Fibroblast of villous mesenchyme (primary cell): ENCODE data around the gene LRRTM4. TPM values are rescaled to one million over a fixed set of nuclear protein-coding genes. Genes with fewer than 3 reads are reported as not detected.

Experiments used
- DNase-seq: peaks from one replicate; pipeline ENCODE4 v3.0.0-alpha.2; 2010; ENCODE audit warnings: low read depth
- H3K4me3 ChIP-seq: 2 replicates; pipeline ENCODE4 v1.5.1; 2011; ENCODE audit warnings: low read depth, mild to moderate bottlenecking, low read length
- total RNA-seq: library from RNA; depleted of rRNA; stranded (reverse); fragments of >200 nt; gene quantifications from 2 replicates; pipeline ENCODE4 v1.2.3, GENCODE V29; 2012
- TF ChIP-seq, protein P1 (sequence below): IDR thresholded peaks from 2 replicates; pipeline ENCODE4 v1.5.1; 2012; ENCODE audit warnings: low read depth, mild to moderate bottlenecking, low read length; ENCODE audit not compliant: insufficient read depth

The LRRTM4 gene
- total RNA-seq, 1 donor, result not detected

DNA sequence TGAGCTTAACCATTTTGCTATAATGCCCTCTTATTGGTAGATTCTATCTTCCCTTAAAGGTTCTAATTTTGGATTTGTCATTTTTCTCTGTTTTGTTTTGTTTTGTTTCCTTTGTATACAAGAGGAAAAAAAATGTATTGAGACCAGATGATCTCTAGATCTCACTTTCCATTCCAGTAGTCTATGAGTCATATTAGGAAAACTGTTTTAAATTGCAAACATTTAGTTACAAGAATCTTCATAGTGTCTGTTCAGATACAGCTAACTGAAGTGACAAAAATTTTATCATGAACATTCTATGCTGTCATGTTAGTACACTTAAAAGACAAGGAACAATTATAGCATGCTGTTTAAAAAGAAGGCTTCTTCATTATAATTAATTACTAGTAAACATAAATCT lies 322.8 kb downstream of the LRRTM4 start:
- TF ChIP-seq, protein P1, sequence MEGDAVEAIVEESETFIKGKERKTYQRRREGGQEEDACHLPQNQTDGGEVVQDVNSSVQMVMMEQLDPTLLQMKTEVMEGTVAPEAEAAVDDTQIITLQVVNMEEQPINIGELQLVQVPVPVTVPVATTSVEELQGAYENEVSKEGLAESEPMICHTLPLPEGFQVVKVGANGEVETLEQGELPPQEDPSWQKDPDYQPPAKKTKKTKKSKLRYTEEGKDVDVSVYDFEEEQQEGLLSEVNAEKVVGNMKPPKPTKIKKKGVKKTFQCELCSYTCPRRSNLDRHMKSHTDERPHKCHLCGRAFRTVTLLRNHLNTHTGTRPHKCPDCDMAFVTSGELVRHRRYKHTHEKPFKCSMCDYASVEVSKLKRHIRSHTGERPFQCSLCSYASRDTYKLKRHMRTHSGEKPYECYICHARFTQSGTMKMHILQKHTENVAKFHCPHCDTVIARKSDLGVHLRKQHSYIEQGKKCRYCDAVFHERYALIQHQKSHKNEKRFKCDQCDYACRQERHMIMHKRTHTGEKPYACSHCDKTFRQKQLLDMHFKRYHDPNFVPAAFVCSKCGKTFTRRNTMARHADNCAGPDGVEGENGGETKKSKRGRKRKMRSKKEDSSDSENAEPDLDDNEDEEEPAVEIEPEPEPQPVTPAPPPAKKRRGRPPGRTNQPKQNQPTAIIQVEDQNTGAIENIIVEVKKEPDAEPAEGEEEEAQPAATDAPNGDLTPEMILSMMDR, result no peak
- no peak overlapping the region for H3K4me3 ChIP-seq
- DNase-seq, result no peak

DNA sequence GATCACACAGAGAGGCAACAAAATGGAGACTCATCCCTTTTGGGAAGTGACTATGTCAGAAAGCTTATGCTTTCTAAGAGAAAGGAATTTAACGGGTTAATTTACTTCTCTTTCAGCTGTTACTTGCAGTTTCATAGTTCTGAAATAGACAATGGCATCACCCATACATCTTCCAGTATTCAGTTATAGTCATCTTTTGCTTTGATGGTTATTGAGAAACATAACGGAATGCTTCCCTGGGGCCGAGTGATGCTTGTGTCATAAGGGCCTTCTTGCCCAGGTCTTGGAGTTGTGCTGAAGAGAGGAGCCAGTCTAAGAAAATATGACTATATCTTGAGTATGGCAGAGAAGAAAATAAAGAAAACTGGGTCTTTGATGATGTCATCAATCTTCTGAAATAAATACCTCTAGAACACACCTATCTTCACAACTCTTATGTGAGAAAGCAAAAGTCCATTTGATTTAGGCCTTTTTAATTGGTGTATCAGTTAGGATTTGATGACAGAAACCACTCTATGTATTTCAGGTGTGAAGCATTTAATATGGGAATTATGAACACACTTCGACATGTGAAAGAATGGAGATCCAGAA lies 328.2 kb downstream of the LRRTM4 start:
- H3K4me3 ChIP-seq, result no peak overlapping the region
- DNase-seq, result no peak
- TF ChIP-seq, protein P1, result no peak

DNA sequence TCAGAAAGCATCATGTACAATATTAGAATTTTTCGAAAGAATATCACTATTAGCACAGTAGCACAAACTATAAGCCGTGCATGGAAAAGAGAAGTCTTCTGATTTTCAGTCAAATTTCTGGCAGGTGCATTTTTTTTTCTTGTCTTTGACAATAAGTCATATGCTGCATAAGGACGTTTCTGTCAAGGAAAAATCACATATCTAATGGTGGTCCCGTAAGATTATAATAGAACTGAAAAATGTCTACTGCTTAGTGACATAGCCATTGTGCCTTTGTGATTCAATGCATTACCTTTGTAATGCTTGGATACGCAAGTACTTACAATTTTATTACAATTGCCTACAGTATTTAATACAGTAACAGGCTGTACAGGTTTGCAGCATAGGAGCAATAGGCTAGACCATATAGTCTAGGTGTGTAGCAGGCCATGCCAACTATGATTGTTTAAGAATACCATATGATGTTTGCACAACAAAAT lies 329.3 kb downstream of the LRRTM4 start:
- TF ChIP-seq, protein P1, result no peak
- no peak overlapping the region for H3K4me3 ChIP-seq
- no peak for DNase-seq

DNA sequence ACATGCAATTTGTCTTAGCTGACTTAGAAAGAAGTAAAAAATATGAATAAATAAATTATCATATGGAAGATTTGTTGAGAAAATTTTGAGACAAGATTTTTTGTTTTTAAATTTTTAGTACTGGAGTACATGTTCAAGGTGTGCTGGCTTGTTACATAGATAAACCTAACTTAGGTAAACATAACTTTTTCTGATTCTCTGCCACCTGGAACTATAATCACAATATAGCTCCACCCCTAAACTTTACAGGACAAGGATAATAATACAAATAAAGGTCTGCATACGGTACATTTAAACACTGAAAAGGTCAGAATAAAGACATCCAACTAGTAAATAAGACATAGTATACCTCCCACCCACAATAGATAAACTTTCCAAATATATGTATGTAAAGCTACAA lies 330.5 kb downstream of the LRRTM4 start:
- DNase-seq, result no peak
- TF ChIP-seq, protein P1, result no peak
- no peak overlapping the region for H3K4me3 ChIP-seq

DNA sequence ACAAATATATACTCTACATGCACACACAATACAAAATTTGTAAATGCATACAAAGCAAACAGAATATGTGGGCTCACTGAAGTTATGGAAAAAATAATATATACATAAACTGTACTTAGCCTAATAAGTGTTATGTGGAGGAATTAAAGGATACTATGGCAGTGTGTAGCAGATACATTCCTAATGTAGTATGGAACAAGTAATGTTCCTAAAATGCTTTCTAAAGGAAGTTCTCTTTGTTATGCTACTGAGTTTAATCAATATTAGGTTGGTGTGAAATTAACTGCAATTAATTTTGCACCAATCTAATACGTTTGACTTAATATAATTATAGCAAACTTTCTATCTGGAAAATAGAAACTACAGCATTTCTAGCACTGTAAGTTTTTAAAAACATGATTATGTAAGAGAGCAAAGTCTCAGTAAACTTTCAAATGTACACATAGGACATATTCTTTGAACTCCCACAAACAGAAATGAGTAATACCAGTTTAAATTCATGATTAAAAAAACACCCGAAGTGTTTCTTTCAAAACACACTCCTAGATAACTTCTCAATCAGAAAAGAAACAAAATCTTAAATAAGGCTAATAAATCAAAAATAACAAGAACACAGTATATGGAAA lies 331.3 kb downstream of the LRRTM4 start:
- H3K4me3 ChIP-seq, result no peak overlapping the region
- no peak for DNase-seq
- TF ChIP-seq, protein P1, result no peak

DNA sequence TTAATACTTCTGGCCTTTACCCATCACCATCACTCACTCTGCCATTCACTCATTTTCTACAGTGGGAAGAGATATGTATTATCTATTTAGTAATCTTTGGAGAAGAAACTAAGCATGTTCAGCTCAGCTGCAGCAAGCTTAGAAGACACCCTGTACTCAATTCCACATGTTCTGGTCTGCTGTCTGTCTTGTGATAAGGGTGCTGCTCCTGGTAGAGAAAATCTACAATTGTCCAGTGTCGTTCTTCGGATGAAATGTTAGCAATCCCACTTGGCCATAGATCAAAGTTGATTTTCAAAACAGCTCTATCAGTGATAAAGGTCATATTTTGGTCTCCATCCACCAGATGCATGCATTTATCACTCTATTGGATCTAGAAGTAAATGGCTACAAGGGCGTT lies 337.1 kb downstream of the LRRTM4 start:
- DNase-seq, result no peak
- H3K4me3 ChIP-seq, result no peak overlapping the region
- TF ChIP-seq, protein P1, result no peak
